Activated CD4-positive, alpha-beta T cell treated with anti-CD3 and anti-CD28 coated beads for 24 hours (primary cell): ENCODE measurements around the gene ALDH2.
"Not testable (repeated sequence)": the region's sequence is repeated elsewhere in the genome, so short reads cannot be mapped to it uniquely, and the experiment has no call there.

Experiments
- DNase-seq, 2 donors: peaks; one replicate each; pipeline ENCODE4 v3.0.0-alpha.2; 2020; ENCODE audit warnings: low read depth in 2 of 2

The ALDH2 gene

GRCh38 chr12:111759271-111759670 lies 7.5 kb upstream of the ALDH2 start:
- DNase-seq, result no peak

GRCh38 chr12:111759991-111760390 lies 6.7 kb upstream of the ALDH2 start:
- no peak for DNase-seq

GRCh38 chr12:111761099-111761498 lies 5.6 kb upstream of the ALDH2 start:
- no peak for DNase-seq

- DNase-seq, result no peak
These were observed 5.0 kb upstream of the ALDH2 start for GRCh38 chr12:111761706-111762105.

GRCh38 chr12:111763552-111763951 lies 3.2 kb upstream of the ALDH2 start:
- DNase-seq, result not testable (repeated sequence)

GRCh38 chr12:111764120-111764821 lies 2.5 kb upstream of the ALDH2 start:
- DNase-seq, result no peak

GRCh38 chr12:111767362-111768158 lies 827 bp downstream of the ALDH2 start:
- DNase-seq, result no peak

GRCh38 chr12:111768159-111768895 lies 1.6 kb downstream of the ALDH2 start:
- no peak for DNase-seq

- DNase-seq, result no peak
These were observed 2.9 kb downstream of the ALDH2 start for GRCh38 chr12:111769599-111769998.

GRCh38 chr12:111773801-111774551 lies 7.2 kb downstream of the ALDH2 start:
- DNase-seq, result no peak

- no peak for DNase-seq
These were observed 8.8 kb downstream of the ALDH2 start for GRCh38 chr12:111775205-111776193.

- DNase-seq, result no peak
These were observed 10.2 kb downstream of the ALDH2 start for GRCh38 chr12:111776836-111777344.

GRCh38 chr12:111777345-111778045 lies 10.8 kb downstream of the ALDH2 start:
- DNase-seq, result no peak

GRCh38 chr12:111780166-111780565 lies 13.4 kb downstream of the ALDH2 start:
- no peak for DNase-seq

- no peak for DNase-seq
These were observed 13.9 kb downstream of the ALDH2 start for GRCh38 chr12:111780615-111781014.

- DNase-seq, result no peak
These were observed 14.4 kb downstream of the ALDH2 start for GRCh38 chr12:111781085-111781658.

GRCh38 chr12:111783046-111783445 lies 16.3 kb downstream of the ALDH2 start:
- no peak for DNase-seq

GRCh38 chr12:111784953-111785352 lies 18.2 kb downstream of the ALDH2 start:
- DNase-seq, result no peak

- no peak for DNase-seq
These were observed 18.9 kb downstream of the ALDH2 start for GRCh38 chr12:111785651-111786050.
